Ovary (tissue), 3 donors: ENCODE measurements around the gene PRRC2C.

Experiments
- EP300 ChIP-seq: sonication (generic); formaldehyde crosslinking; IDR thresholded peaks from one replicate; pipeline ENCODE4 v1.6.1; 2017; ENCODE audit warnings: antibody characterized with exemption
- TF ChIP-seq, protein P1 (sequence below), 3 donors: fragments of 450-650 bp in 2 of 3; fragments of 200-600 bp in 1 of 3; IDR thresholded peaks; one replicate each; pipeline versions ENCODE4 v1.5.1 to v1.8.0; 2016 to 2022; ENCODE audit warnings: antibody characterized with exemption in 3 of 3, mild to moderate bottlenecking in 1 of 3
- donor health status: DM: no; HTN: no; CAD: no.

DNA sequence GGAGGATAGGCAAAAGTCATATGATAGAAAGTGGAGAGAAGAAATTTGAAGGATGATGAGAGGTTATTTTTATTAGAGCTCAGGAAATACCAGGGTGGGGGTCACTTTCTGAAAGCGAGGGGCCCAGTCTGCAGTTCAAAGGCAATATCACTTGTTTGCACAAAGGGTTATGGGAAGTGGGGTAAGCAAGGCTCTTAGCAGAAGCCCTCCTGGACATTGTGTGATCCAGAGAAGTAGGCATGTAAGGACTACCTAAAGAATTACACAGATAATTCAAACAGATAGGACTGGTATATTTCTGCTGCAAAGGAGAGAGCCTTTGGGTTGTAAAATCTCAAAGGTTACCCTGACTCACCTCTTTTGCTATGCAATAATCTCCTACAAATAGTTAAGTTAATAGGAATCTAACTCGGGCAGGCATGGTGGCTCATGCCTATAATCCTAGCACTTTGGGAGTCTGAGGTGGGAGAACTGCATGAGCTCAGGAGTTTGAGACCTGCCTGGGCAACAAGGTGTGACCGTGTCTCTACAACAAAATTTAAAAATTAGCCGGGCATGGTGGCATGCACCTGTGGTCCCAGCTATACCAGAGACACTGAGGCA, 25.2 kb upstream of the PRRC2C start:
- TF ChIP-seq, protein P1, sequence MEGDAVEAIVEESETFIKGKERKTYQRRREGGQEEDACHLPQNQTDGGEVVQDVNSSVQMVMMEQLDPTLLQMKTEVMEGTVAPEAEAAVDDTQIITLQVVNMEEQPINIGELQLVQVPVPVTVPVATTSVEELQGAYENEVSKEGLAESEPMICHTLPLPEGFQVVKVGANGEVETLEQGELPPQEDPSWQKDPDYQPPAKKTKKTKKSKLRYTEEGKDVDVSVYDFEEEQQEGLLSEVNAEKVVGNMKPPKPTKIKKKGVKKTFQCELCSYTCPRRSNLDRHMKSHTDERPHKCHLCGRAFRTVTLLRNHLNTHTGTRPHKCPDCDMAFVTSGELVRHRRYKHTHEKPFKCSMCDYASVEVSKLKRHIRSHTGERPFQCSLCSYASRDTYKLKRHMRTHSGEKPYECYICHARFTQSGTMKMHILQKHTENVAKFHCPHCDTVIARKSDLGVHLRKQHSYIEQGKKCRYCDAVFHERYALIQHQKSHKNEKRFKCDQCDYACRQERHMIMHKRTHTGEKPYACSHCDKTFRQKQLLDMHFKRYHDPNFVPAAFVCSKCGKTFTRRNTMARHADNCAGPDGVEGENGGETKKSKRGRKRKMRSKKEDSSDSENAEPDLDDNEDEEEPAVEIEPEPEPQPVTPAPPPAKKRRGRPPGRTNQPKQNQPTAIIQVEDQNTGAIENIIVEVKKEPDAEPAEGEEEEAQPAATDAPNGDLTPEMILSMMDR (IDR thresholded peaks at IDR 0.05), result no peak
- TF ChIP-seq EP300, result no peak
